ENCODE data around the gene MET. TPM values are rescaled to one million over a fixed set of nuclear protein-coding genes. Genes with fewer than 3 reads are reported as not detected.

MET gene
- total RNA-seq, 1 experiment from 2014 or later, result 242 TPM

GRCh38 chr7:116842371-116842770 lies 170.4 kb downstream of the MET start:
- CTCF ChIA-PET, result no interaction called here
- H3K4me1 Mint-ChIP-seq (ENCODE audit: low read depth, unreplicated experiment), result no peaks in the 10 kb centered on the region
- TF ChIP-seq CTCF (IDR thresholded peaks at IDR 0.05; ENCODE audit: unreplicated experiment), result no peak
- no TSS peak for BruUV-seq (replicated peaks)
- H3K9me3 Mint-ChIP-seq (ENCODE audit: low read depth, unreplicated experiment), result no peaks in the 10 kb centered on the region
- H3K4me3 Mint-ChIP-seq (ENCODE audit: low read depth, unreplicated experiment), result no peak overlapping the region
- intact Hi-C loops (cut with micrococcal nuclease; ENCODE audit: unreplicated experiment), result no loop called here
- peaks cover 18% of the 10 kb centered on the region for H3K27me3 Mint-ChIP-seq (ENCODE audit: unreplicated experiment)
- H3K27ac Mint-ChIP-seq (ENCODE audit: unreplicated experiment), result no peak overlapping the region
- no peak for DNase-seq
- no peaks in the 10 kb centered on the region for H3K36me3 Mint-ChIP-seq (ENCODE audit: insufficient read depth, unreplicated experiment)

DNA sequence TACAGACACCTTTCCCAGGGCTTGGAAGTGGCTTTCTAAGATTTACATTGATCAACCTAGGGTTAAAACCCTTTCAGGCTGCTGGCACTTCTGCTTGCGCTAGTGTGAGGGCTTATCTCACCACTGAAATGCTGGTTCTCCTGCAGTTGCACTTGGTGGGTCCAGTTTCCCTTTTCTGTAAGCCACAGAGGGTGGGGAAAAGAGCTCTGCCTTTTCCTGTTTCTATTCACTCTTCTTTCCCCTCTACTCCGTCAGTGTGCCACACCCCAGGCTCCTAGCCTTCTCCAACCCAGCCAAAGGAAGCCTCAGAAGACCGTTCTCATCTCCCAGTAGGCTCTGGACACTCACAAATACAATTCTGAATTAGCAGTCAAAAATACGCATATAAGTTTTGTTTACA lies 171.4 kb downstream of the MET start:
- Mint-ChIP-seq H3K9me3 (ENCODE audit: low read depth, unreplicated experiment) (no peaks in the 10 kb centered on the region), H3K4me1 (ENCODE audit: low read depth, unreplicated experiment) (no peaks in the 10 kb centered on the region), H3K4me3 (ENCODE audit: low read depth, unreplicated experiment) (no peak overlapping the region), H3K27ac (ENCODE audit: unreplicated experiment) (no peak overlapping the region), H3K27me3 (ENCODE audit: unreplicated experiment) (peaks cover 18% of the 10 kb centered on the region), H3K36me3 (ENCODE audit: insufficient read depth, unreplicated experiment) (no peaks in the 10 kb centered on the region)
- TF ChIP-seq CTCF (IDR thresholded peaks at IDR 0.05; ENCODE audit: unreplicated experiment), result no peak
- DNase-seq, result no peak
- intact Hi-C loops (cut with micrococcal nuclease; ENCODE audit: unreplicated experiment), result no loop called here
- CTCF ChIA-PET, result no interaction called here
- no TSS peak for BruUV-seq (replicated peaks)

Other genes with a start within 250 kb of the MET start
- 74.7 and 76.4 TPM in 2 replicates for gene CAV2, start 172.5 kb upstream of the MET start, total RNA-seq (2022)
- gene CAV1, start 147.2 kb upstream of the MET start, total RNA-seq (2022), result 13.3 and 15.9 TPM in 2 replicates
- 209 TPM in 2 replicates for gene CAPZA2, start 190.4 kb downstream of the MET start, total RNA-seq (2022)

All from Calu3 (cell line).